GM12878 (cell line): Measurements from ENCODE around the gene CALD1.

Experiments
- ATF7 ChIP-seq: fragments of 450-650 bp; IDR thresholded peaks from 2 replicates; pipeline ENCODE4 v1.6.1; 2016; ENCODE audit warnings: low read depth, mild to moderate bottlenecking
- CHD4 ChIP-seq: fragments of 200-600 bp; sonication (generic); IDR thresholded peaks from 2 replicates; pipeline ENCODE4 v1.6.1; 2016; ENCODE audit warnings: mild to moderate bottlenecking
- PAX8 ChIP-seq: fragments of 450-650 bp; IDR thresholded peaks from 2 replicates; pipeline ENCODE4 v1.6.1; 2017; ENCODE audit warnings: mild to moderate bottlenecking, moderate library complexity
- POLR2AphosphoS5 ChIP-seq: IDR thresholded peaks from 2 replicates; pipeline ENCODE4 v1.6.1; 2011; ENCODE audit warnings: mild to moderate bottlenecking, low read length, inconsistent platforms
- REST ChIP-seq: IDR thresholded peaks from 2 replicates; pipeline ENCODE4 v1.6.1; 2012; ENCODE audit warnings: mild to moderate bottlenecking, low read depth, low read length
- RFX5 ChIP-seq: IDR thresholded peaks from 2 replicates; pipeline ENCODE4 v1.6.1; 2011; ENCODE audit warnings: low read depth, low read length, improper control_type of control experiment
- TARDBP ChIP-seq: IDR thresholded peaks from 2 replicates; pipeline ENCODE4 v1.6.1; 2016; ENCODE audit warnings: borderline replicate concordance
- YY1 ChIP-seq: IDR thresholded peaks from 2 replicates; pipeline ENCODE4 v1.6.1; 2011; ENCODE audit warnings: low read depth, mild to moderate bottlenecking, low read length
- TF ChIP-seq, protein P1 (sequence below), 3 experiments: IDR thresholded peaks in 2 of 3; conservative IDR thresholded peaks in 1 of 3; 2 replicates each; pipeline ENCODE4 v1.5.1; 2011; ENCODE audit warnings: low read depth in 3 of 3, low read length in 3 of 3, mild to moderate bottlenecking in 3 of 3, control low read depth in 2 of 3, moderate library complexity in 2 of 3, inconsistent platforms in 1 of 3, mixed read lengths in 1 of 3; ENCODE audit not compliant: control insufficient read depth in 2 of 3, insufficient read depth in 1 of 3; ENCODE audit errors: extremely low read depth in 1 of 3

DNA sequence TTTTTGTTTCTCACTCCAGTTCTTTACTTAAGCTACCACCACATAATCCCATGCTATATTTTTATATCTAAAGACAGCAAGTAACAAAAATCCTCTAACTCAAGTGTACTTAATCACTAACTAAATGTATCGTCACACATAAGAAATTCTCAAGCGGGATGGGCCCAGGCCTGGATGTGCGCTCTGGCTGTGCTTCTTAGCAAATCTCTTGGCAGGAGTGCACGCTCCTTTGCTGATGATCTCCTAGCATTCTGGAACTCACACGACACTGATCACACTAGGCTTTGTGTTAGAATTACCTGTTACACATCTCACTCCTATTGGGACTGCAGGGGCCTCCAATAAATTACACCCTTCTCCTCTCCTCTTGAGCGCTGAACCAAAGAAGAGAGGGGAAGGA lies 46.7 kb upstream of the CALD1 start:
- TF ChIP-seq RFX5: no peak
- no peak for TF ChIP-seq YY1
- TF ChIP-seq TARDBP: no peak
- TF ChIP-seq ATF7: no peak
- no peak for TF ChIP-seq REST
- TF ChIP-seq POLR2AphosphoS5: no peak
- TF ChIP-seq, protein P1, sequence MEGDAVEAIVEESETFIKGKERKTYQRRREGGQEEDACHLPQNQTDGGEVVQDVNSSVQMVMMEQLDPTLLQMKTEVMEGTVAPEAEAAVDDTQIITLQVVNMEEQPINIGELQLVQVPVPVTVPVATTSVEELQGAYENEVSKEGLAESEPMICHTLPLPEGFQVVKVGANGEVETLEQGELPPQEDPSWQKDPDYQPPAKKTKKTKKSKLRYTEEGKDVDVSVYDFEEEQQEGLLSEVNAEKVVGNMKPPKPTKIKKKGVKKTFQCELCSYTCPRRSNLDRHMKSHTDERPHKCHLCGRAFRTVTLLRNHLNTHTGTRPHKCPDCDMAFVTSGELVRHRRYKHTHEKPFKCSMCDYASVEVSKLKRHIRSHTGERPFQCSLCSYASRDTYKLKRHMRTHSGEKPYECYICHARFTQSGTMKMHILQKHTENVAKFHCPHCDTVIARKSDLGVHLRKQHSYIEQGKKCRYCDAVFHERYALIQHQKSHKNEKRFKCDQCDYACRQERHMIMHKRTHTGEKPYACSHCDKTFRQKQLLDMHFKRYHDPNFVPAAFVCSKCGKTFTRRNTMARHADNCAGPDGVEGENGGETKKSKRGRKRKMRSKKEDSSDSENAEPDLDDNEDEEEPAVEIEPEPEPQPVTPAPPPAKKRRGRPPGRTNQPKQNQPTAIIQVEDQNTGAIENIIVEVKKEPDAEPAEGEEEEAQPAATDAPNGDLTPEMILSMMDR (IDR thresholded peaks at IDR 0.05 in 2 of 3, conservative IDR thresholded peaks at IDR 0.05 in 1 of 3; ENCODE audit: control insufficient read depth in 2 of 3, extremely low read depth in 1 of 3, insufficient read depth in 1 of 3, low read depth in 3 of 3, low read length in 3 of 3): no peak
- no peak for TF ChIP-seq PAX8
- no peak for TF ChIP-seq CHD4
